ENCODE data around the gene YES1. TPM values are rescaled to one million over a fixed set of nuclear protein-coding genes. Genes with fewer than 3 reads are reported as not detected.
"Not testable (repeated sequence)": the region's sequence is repeated elsewhere in the genome, so short reads cannot be mapped to it uniquely, and the experiment has no call there.

The YES1 gene
- total RNA-seq, 2 donors from 2014 or later, result 15.3 to 22.5 TPM

- Mint-ChIP-seq H3K4me3 (peak overlapping the region; percentile 38 to 53), H3K9me3 (no peaks in the 10 kb centered on the region), H3K36me3 (ENCODE audit: insufficient read depth in 2 of 2) (peaks cover 7% of the 10 kb centered on the region in 2 donors), H3K4me1 (ENCODE audit: low read depth) (peaks cover 50% of the 10 kb centered on the region), H3K27ac (peak overlapping the region; percentile 6), H3K27me3 (ENCODE audit: low read depth) (no peaks in the 10 kb centered on the region)
- ATAC-seq (replicated peaks in 1 of 2), result no peak
- DNase-seq, result no peak
Observed at GRCh38 chr18:814300-815084, 2.5 kb upstream of the YES1 start.

GRCh38 chr18:813172-814071, 1.4 kb upstream of the YES1 start:
- H3K9me3 Mint-ChIP-seq, result no peaks in the 10 kb centered on the region
- ATAC-seq (replicated peaks in 1 of 2) (peak; percentile 34 to 38), DNase-seq (peak in 1 of 2 donors; percentile 57)

GRCh38 chr18:812376-813171, 532 bp upstream of the YES1 start:
- peak; percentile 74 to 76 for ATAC-seq (replicated peaks in 1 of 2)
- H3K36me3 Mint-ChIP-seq (ENCODE audit: insufficient read depth in 2 of 2), result peaks cover 7% of the 10 kb centered on the region in 2 donors

More at GRCh38 chr18:813172-814071, 1.4 kb upstream of the YES1 start:
- Mint-ChIP-seq H3K27ac (peak overlapping the region; percentile 98), H3K4me1 (ENCODE audit: low read depth) (peaks cover 60% of the 10 kb centered on the region), H3K27me3 (ENCODE audit: low read depth) (no peaks in the 10 kb centered on the region), H3K4me3 (peak overlapping the region; percentile 95 to 97), H3K36me3 (ENCODE audit: insufficient read depth in 2 of 2) (peaks cover 7% of the 10 kb centered on the region in 2 donors)

GRCh38 chr18:811182-811891, 705 bp downstream of the YES1 start:
- H3K27ac Mint-ChIP-seq, result peak overlapping the region; percentile 93
- no peaks in the 10 kb centered on the region for H3K9me3 Mint-ChIP-seq
- peak overlapping the region; percentile 93 to 94 for H3K4me3 Mint-ChIP-seq
- H3K27me3 Mint-ChIP-seq (ENCODE audit: low read depth), result no peaks in the 10 kb centered on the region
- peak in 1 of 2 donors; percentile 3 for ATAC-seq (replicated peaks in 1 of 2)
- H3K36me3 Mint-ChIP-seq (ENCODE audit: insufficient read depth in 2 of 2), result peaks cover 7 to 8% of the 10 kb centered on the region in 2 donors
- peaks cover 75% of the 10 kb centered on the region for H3K4me1 Mint-ChIP-seq (ENCODE audit: low read depth)
- DNase-seq, result no peak

More at GRCh38 chr18:812376-813171, 532 bp upstream of the YES1 start:
- Mint-ChIP-seq H3K27ac (peak overlapping the region; percentile 98), H3K4me1 (ENCODE audit: low read depth) (peaks cover 69% of the 10 kb centered on the region), H3K9me3 (no peaks in the 10 kb centered on the region), H3K27me3 (ENCODE audit: low read depth) (no peaks in the 10 kb centered on the region), H3K4me3 (peak overlapping the region; percentile 95 to 97)
- DNase-seq, result peak; percentile 84 to 87

DNA sequence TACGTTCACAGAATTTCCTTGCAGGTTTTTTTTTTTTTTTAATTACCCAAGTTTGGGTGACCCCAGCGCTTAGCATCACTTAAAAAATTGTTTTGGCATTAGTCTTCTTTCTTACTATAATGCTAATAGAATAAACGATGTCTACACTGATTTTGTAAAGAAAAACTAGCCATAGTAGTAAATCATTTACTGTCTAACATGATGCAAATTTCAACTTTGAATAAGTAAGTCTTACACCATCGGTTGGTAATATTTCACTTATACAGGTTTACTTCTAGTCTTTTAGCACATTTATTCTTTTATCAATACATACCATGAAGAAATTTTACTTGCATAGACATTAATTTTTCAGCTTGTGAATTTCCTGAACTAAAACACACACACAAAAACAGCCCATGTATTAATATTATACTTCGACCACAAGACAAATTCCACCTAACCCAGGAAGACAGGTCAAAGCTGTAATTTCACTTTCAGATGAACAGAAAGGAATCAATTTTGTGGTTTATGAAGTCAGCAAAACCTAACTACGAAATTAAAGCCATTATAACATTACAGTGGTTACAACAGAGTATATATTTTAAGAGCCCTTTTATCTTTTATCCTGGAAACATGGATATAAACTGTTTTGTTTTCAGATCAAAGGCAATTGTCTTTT, 1.9 kb downstream of the YES1 start:
- no peaks in the 10 kb centered on the region for H3K9me3 Mint-ChIP-seq
- peak overlapping the region; percentile 93 for H3K27ac Mint-ChIP-seq
- H3K4me1 Mint-ChIP-seq (ENCODE audit: low read depth), result peaks cover 80% of the 10 kb centered on the region
- ATAC-seq (replicated peaks in 1 of 2) (no peak), DNase-seq (no peak)
- no peaks in the 10 kb centered on the region for H3K27me3 Mint-ChIP-seq (ENCODE audit: low read depth)
- H3K36me3 Mint-ChIP-seq (ENCODE audit: insufficient read depth in 2 of 2), result peaks cover 7 to 8% of the 10 kb centered on the region in 2 donors
- peak overlapping the region; percentile 93 to 94 for H3K4me3 Mint-ChIP-seq

DNA sequence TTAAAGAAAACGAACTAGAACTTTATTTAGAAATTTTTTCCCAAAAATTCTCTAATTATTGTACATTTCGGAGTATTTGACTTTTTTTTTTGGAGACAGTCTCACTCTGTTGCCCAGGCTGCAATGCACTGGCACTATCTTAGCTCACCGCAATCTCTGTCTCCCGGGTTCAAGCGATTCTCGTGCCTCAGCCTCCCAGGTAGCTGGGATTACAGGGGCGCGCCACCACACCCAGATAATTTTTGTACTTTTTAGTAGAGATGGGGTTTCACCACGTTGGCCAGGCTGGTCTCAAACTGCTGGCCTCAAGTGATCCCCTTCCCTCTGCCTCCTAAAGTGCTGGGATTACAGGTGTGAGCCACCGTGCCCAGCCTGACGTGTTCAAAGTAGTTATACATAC, 2.8 kb downstream of the YES1 start:
- not testable (repeated sequence) for DNase-seq; ATAC-seq (replicated peaks in 1 of 2); H3K36me3 Mint-ChIP-seq (ENCODE audit: insufficient read depth in 2 of 2); H3K9me3 Mint-ChIP-seq; H3K27me3 Mint-ChIP-seq (ENCODE audit: low read depth); H3K27ac Mint-ChIP-seq
- Mint-ChIP-seq H3K4me1 (ENCODE audit: low read depth) (peaks cover 75% of the 10 kb centered on the region), H3K4me3 (peak overlapping the region; percentile 93 to 94)

DNA sequence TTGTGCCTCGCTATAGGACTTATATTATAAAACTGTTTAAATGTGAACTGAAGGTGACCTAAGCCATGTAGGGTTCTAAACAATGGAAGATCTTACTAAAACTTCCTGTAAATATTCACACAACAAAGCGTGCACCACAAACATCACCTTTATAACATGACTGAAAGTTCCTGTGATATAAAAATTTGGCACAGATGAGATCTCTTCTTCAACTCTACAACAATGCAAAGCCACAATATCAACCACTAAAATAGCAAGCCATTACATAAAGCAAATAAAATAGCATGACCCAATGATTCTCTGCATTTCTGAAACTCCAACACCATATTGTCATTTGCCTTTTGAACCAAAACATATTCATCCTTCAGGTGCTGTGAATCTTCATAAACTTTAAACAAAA, 3.5 kb downstream of the YES1 start:
- Mint-ChIP-seq H3K4me1 (ENCODE audit: low read depth) (peaks cover 70% of the 10 kb centered on the region), H3K27me3 (ENCODE audit: low read depth) (no peaks in the 10 kb centered on the region), H3K36me3 (ENCODE audit: insufficient read depth in 2 of 2) (peaks cover 7 to 8% of the 10 kb centered on the region in 2 donors), H3K4me3 (peak overlapping the region; percentile 76 to 94), H3K27ac (peak overlapping the region; percentile 30), H3K9me3 (no peaks in the 10 kb centered on the region)
- DNase-seq (no peak), ATAC-seq (replicated peaks in 1 of 2) (no peak)

GRCh38 chr18:808086-808485, 4.0 kb downstream of the YES1 start:
- peaks cover 70% of the 10 kb centered on the region for H3K4me1 Mint-ChIP-seq (ENCODE audit: low read depth)
- H3K27ac Mint-ChIP-seq, result no peak overlapping the region
- peaks cover 7 to 8% of the 10 kb centered on the region in 2 donors for H3K36me3 Mint-ChIP-seq (ENCODE audit: insufficient read depth in 2 of 2)
- ATAC-seq (replicated peaks in 1 of 2) (no peak), DNase-seq (no peak)
- no peaks in the 10 kb centered on the region for H3K9me3 Mint-ChIP-seq
- H3K27me3 Mint-ChIP-seq (ENCODE audit: low read depth), result no peaks in the 10 kb centered on the region
- peak overlapping the region; percentile 76 to 94 for H3K4me3 Mint-ChIP-seq

DNA sequence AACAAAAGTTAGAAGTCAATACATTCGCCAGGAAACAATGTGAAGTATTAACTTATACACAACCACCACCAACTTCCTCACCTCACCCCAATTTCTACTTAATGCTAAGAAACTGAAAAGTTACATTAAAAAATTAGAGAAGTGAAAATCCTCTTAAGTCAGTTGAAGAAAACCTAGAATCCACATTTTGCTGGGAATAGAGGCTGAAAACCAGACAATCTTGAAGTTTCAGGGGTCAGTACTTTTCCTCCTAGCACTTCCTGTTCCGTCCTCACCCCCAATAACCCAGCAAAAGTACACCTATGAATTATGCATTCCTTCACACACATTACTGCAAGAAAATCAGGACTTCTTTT, 6.3 kb downstream of the YES1 start:
- Mint-ChIP-seq H3K9me3 (no peaks in the 10 kb centered on the region), H3K27ac (peak overlapping the region; percentile 83), H3K4me1 (ENCODE audit: low read depth) (peaks cover 84% of the 10 kb centered on the region), H3K36me3 (ENCODE audit: insufficient read depth in 2 of 2) (peaks cover 2% of the 10 kb centered on the region in 2 donors), H3K27me3 (ENCODE audit: low read depth) (no peaks in the 10 kb centered on the region), H3K4me3 (peak overlapping the region; percentile 56 to 73)
- ATAC-seq (replicated peaks in 1 of 2) (no peak), DNase-seq (no peak)

DNA sequence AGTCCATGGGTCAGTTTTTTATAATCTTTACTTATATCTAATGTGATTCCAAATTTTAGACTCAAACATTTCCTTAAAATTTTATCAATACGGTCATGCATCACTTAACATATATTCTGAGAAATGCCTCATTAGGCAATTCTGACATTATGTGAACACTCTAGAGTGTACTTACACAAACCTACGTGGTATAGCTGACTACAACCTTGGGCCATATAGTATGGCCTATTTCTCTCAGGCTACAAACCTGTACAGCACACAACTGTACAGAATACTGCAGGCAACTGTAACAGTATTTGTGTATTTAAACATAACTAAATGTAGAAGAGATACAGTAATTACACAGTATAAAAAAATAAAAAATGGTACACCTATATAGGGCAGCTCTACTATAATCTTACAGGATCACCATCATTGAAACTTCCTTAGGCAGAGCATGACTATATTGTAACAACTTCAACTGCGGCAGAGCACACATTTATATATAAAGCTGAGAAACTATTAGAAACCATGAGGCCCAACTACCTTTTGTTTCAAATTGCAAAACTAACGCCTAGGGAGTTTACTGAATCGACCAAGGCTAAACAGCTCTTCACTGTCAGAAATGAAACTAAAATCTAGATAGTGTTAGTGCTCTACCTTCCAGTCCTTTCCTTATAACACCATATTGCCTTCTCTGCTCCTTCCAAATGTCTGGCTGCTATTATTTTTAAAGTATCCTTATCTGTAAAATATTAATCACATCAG, 6.9 kb downstream of the YES1 start:
- Mint-ChIP-seq H3K9me3 (no peaks in the 10 kb centered on the region), H3K36me3 (ENCODE audit: insufficient read depth in 2 of 2) (peaks cover 2% of the 10 kb centered on the region in 2 donors), H3K4me1 (ENCODE audit: low read depth) (peaks cover 84% of the 10 kb centered on the region), H3K27ac (peak overlapping the region; percentile 83), H3K4me3 (peak overlapping the region; percentile 56 to 73), H3K27me3 (ENCODE audit: low read depth) (no peaks in the 10 kb centered on the region)
- peak in 1 of 2 donors; percentile 20 for ATAC-seq (replicated peaks in 1 of 2)
- DNase-seq, result no peak

DNA sequence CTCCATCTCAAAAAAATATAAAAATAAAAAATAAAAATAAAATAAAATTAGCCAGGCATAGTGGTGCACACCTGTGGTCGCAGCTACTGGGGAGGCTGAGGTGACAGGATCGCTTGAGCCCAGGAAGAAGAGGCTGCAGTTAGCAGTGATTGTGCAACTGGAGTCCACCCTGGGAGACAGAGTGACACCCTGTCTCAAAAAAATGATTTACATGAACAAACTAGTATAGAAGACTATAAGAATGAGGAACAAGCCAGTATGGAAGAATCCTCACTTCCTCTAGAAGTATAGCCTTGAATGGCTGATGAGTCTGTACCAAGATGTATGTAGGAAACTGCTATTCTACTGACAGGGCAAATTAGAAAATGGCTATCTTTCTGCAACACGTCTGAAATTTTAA, 10.9 kb downstream of the YES1 start:
- no peaks in the 10 kb centered on the region for H3K9me3 Mint-ChIP-seq

More for the DNA sequence above, 10.9 kb downstream of the YES1 start:
- H3K27ac Mint-ChIP-seq, result no peak overlapping the region
- ATAC-seq (replicated peaks in 1 of 2) (no peak), DNase-seq (no peak)
- H3K4me1 Mint-ChIP-seq (ENCODE audit: low read depth), result peaks cover 62% of the 10 kb centered on the region
- H3K4me3 Mint-ChIP-seq, result no peak overlapping the region
- H3K36me3 Mint-ChIP-seq (ENCODE audit: insufficient read depth in 2 of 2), result peaks cover 0 to 1% of the 10 kb centered on the region in 2 donors
- no peaks in the 10 kb centered on the region for H3K27me3 Mint-ChIP-seq (ENCODE audit: low read depth)
